Muscle layer of duodenum (tissue), 2 donors: Measurements from ENCODE around the gene SSU72.

ENCODE experiments used
- H3K27ac ChIP-seq: one replicate; pipeline ENCODE4 v1.7.0; 2013; ENCODE audit warnings: mild to moderate bottlenecking, low read length
- H3K27me3 ChIP-seq: one replicate; pipeline ENCODE4 v1.7.0; 2013; ENCODE audit warnings: low read depth, mild to moderate bottlenecking, control low read depth, low read length
- H3K36me3 ChIP-seq, 2 donors: one replicate each; pipeline ENCODE4 v1.7.0; 2013; ENCODE audit warnings: low read length in 2 of 2, control low read depth in 1 of 2, mild to moderate bottlenecking in 1 of 2; ENCODE audit not compliant: insufficient read depth in 2 of 2, control insufficient read depth in 1 of 2
- H3K4me1 ChIP-seq, 2 donors: one replicate each; pipeline ENCODE4 v1.7.0; 2013; ENCODE audit warnings: low read length in 2 of 2, mild to moderate bottlenecking in 2 of 2, control low read depth in 1 of 2, moderate library complexity in 1 of 2; ENCODE audit not compliant: insufficient read depth in 2 of 2, control insufficient read depth in 1 of 2
- H3K4me3 ChIP-seq, 2 donors: one replicate each; pipeline ENCODE4 v1.7.0; 2013; ENCODE audit warnings: low read length in 2 of 2, low read depth in 1 of 2, mild to moderate bottlenecking in 1 of 2
- H3K9me3 ChIP-seq, 2 donors: one replicate each; pipeline ENCODE4 v1.7.0; 2013; ENCODE audit warnings: low read length in 2 of 2, control low read depth in 1 of 2, mild to moderate bottlenecking in 1 of 2; ENCODE audit not compliant: control insufficient read depth in 1 of 2
- donor health status: healthy.

SSU72 gene

GRCh38 chr1:1617925-1618324 is 43.3 kb upstream of the SSU72 start:
- H3K4me1 ChIP-seq = peaks cover 6 to 30% of the 10 kb centered on the region in 2 donors
- H3K27me3 ChIP-seq = no peaks in the 10 kb centered on the region
- peaks cover 7 to 10% of the 10 kb centered on the region in 2 donors for H3K36me3 ChIP-seq
- H3K27ac ChIP-seq = no peak overlapping the region
- no peaks in the 10 kb centered on the region for H3K9me3 ChIP-seq
- no peak overlapping the region for H3K4me3 ChIP-seq

GRCh38 chr1:1617516-1617915 is 42.9 kb upstream of the SSU72 start:
- Histone ChIP-seq H3K4me3 (no peak overlapping the region), H3K4me1 (peaks cover 6 to 30% of the 10 kb centered on the region in 2 donors), H3K27ac (no peak overlapping the region), H3K36me3 (peaks cover 7 to 10% of the 10 kb centered on the region in 2 donors), H3K9me3 (no peaks in the 10 kb centered on the region), H3K27me3 (no peaks in the 10 kb centered on the region)

GRCh38 chr1:1616838-1617237 is 42.2 kb upstream of the SSU72 start:
- Histone ChIP-seq H3K27me3 (no peaks in the 10 kb centered on the region), H3K9me3 (no peaks in the 10 kb centered on the region), H3K4me3 (peak overlapping the region; percentile 67 to 90), H3K27ac (no peak overlapping the region), H3K36me3 (peaks cover 7 to 10% of the 10 kb centered on the region in 2 donors), H3K4me1 (peaks cover 6 to 30% of the 10 kb centered on the region in 2 donors)

GRCh38 chr1:1616045-1616790 is 41.6 kb upstream of the SSU72 start:
- H3K4me3 ChIP-seq = peak overlapping the region; percentile 67 to 90
- H3K27ac ChIP-seq = no peak overlapping the region
- peaks cover 7 to 10% of the 10 kb centered on the region in 2 donors for H3K36me3 ChIP-seq
- H3K27me3 ChIP-seq = no peaks in the 10 kb centered on the region
- no peaks in the 10 kb centered on the region for H3K9me3 ChIP-seq
- H3K4me1 ChIP-seq = peaks cover 6 to 30% of the 10 kb centered on the region in 2 donors

- H3K4me3 ChIP-seq = peak within 1 kb of the TSS; percentile 73 to 90
- H3K27me3 ChIP-seq = no peaks in the 10 kb centered on the region
- peaks cover 7 to 10% of the 10 kb centered on the region in 2 donors for H3K36me3 ChIP-seq
- peaks cover 6 to 37% of the 10 kb centered on the region in 2 donors for H3K4me1 ChIP-seq
- peak within 1 kb of the TSS; percentile 90 for H3K27ac ChIP-seq
- no peaks in the 10 kb centered on the region for H3K9me3 ChIP-seq
Measured at GRCh38 chr1:1615256-1616044, 40.8 kb upstream of the SSU72 start, which contains the start of gene MIB2. MIB2 (plus strand) TSS chr1:1615500; CDS start chr1:1623453, 7,953 bp downstream.

- Histone ChIP-seq H3K9me3 (no peaks in the 10 kb centered on the region), H3K4me3 (peak overlapping the region; percentile 73 to 90), H3K36me3 (peaks cover 7 to 10% of the 10 kb centered on the region in 2 donors), H3K4me1 (peaks cover 6 to 41% of the 10 kb centered on the region in 2 donors), H3K27ac (peak overlapping the region; percentile 90), H3K27me3 (no peaks in the 10 kb centered on the region)
Measured at GRCh38 chr1:1614954-1615255, 40.2 kb upstream of the SSU72 start.

GRCh38 chr1:1614204-1614953 is 39.7 kb upstream of the SSU72 start:
- peaks cover 7 to 10% of the 10 kb centered on the region in 2 donors for H3K36me3 ChIP-seq
- no peaks in the 10 kb centered on the region for H3K9me3 ChIP-seq
- peaks cover 6 to 43% of the 10 kb centered on the region in 2 donors for H3K4me1 ChIP-seq
- H3K27me3 ChIP-seq = no peaks in the 10 kb centered on the region
- H3K27ac ChIP-seq = no peak overlapping the region
- peak overlapping the region; percentile 73 to 90 for H3K4me3 ChIP-seq

GRCh38 chr1:1613509-1614082 is 38.9 kb upstream of the SSU72 start:
- Histone ChIP-seq H3K4me1 (peaks cover 6 to 43% of the 10 kb centered on the region in 2 donors), H3K27me3 (no peaks in the 10 kb centered on the region), H3K36me3 (peaks cover 7 to 10% of the 10 kb centered on the region in 2 donors), H3K27ac (no peak overlapping the region), H3K4me3 (peak overlapping the region in 1 of 2 donors; percentile 73), H3K9me3 (no peaks in the 10 kb centered on the region)

- no peak overlapping the region for H3K27ac ChIP-seq
Measured at GRCh38 chr1:1612104-1612400, 37.4 kb upstream of the SSU72 start.

GRCh38 chr1:1610796-1611195 is 36.1 kb upstream of the SSU72 start:
- H3K36me3 ChIP-seq = peaks cover 0 to 5% of the 10 kb centered on the region in 2 donors
- no peaks in the 10 kb centered on the region for H3K27me3 ChIP-seq
- no peak overlapping the region for H3K27ac ChIP-seq
- H3K4me3 ChIP-seq = no peak overlapping the region
- no peaks in the 10 kb centered on the region for H3K9me3 ChIP-seq
- peaks cover 6 to 29% of the 10 kb centered on the region in 2 donors for H3K4me1 ChIP-seq

More at GRCh38 chr1:1612104-1612400, 37.4 kb upstream of the SSU72 start:
- Histone ChIP-seq H3K9me3 (no peaks in the 10 kb centered on the region), H3K36me3 (peaks cover 0 to 7% of the 10 kb centered on the region in 2 donors), H3K27me3 (no peaks in the 10 kb centered on the region), H3K4me3 (no peak overlapping the region), H3K4me1 (peaks cover 6 to 38% of the 10 kb centered on the region in 2 donors)
